A549 treated with RU486 at 1 μM for 4 hours (cell line): Measurements from ENCODE around the gene HAS3. TPM values are rescaled to one million over a fixed set of nuclear protein-coding genes. Genes with fewer than 3 reads are reported as not detected.

ENCODE experiments used
- total RNA-seq: library from RNA; stranded (reverse); fragments of 200-300 nt; extraction: Qiagen RNA extraction; gene quantifications from 5 replicates; pipeline ENCODE4 v1.2.3, GENCODE V29; 2022; ENCODE audit warnings: low read depth

HAS3 gene, protein sequence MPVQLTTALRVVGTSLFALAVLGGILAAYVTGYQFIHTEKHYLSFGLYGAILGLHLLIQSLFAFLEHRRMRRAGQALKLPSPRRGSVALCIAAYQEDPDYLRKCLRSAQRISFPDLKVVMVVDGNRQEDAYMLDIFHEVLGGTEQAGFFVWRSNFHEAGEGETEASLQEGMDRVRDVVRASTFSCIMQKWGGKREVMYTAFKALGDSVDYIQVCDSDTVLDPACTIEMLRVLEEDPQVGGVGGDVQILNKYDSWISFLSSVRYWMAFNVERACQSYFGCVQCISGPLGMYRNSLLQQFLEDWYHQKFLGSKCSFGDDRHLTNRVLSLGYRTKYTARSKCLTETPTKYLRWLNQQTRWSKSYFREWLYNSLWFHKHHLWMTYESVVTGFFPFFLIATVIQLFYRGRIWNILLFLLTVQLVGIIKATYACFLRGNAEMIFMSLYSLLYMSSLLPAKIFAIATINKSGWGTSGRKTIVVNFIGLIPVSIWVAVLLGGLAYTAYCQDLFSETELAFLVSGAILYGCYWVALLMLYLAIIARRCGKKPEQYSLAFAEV
- 38.9 to 59.6 TPM (median 52.0 TPM) in 5 replicates for total RNA-seq

DNA sequence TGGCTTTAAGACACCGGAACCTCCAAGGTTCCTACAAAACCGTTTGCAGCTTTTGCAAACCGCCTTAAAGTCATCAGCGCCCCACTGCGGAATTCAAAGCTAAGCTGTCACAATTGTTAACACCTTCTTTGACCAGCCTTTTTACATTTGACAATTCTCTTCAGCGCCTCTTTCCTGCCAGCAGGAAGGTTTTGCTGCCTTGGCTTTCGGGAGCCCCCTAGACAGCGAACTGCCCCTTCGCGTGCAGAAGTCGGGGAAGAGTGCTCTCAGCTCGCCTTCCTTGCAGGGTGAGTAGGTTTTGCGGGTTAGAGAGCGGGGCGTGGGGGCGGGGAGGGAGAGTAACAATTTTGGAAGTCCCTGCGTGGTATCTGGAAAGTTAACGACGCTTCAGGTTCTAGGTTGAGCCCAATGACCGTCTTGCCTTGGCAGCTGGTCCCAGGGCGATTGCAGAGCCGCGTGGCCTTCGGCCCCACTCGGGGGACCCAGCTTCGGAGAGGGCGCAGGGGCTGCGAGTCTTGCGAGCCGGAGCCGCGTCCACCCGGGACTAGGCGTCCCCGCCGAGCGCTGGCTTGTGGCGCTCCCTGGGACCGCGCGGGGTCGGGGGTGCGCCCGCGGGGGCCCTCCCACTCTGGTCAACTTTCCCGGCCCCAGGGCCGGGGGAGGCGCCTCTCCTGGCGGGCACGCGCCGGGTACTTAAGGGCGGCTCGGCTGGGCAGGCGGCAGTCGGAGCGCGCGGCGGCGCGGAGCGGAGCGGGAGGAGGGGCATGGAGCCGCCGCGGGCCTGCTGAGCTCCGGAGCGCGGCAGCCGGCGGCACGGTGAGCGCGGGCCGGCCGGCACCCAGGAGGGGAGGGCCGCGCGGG, at the start of gene HAS3:
Gene HAS3 (plus strand): TSS at position 153 of the 861 bp plus-strand sequence. CDS start 3,743 bp downstream, outside the sequence.

DNA sequence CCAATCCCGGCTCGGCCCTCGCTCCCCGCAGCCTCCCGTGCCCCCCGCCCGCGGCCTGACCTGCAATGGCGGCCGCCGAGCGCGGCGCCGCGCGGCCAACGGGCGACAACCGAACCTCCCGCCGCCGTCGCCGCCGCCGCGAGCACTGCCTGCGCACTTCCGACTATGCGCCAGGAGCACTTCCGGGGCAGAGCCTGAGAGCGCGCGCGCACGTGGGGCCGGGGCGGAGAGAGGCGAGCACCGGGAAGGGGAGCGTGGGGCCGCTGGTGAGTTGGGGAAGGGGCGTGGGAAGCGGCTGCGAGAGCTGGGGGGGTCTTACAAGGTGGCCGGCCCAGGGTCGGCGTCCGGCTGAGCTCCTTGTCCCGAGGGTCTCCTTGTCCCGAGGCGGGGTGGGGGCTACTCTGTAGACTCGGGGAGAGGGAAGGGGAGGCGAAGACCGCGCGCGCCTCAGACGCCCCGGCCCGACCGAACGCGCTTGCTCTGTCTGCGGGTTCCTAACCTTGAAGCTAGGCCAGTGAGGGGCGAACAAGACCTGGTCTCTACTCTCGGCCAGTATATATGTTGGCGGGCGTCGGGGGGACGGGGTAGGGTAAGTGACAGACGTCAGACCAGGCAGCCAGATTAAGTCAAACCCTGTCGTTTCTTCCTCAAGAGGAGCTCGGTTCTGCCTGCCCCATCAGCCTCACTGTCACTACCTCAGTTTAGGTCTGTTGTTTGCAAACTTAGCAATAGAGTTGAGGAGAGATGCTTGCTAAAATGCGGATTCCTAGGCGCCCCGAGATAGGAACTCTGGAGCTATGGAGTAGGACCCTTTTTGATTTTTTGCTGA, 27.2 kb downstream of the HAS3 start, which contains the start of the genes CHTF8 and UTP4:
Gene CHTF8 (minus strand): TSS at position 165 of the 829 bp plus-strand sequence. CDS start 11,130 bp downstream, outside the sequence.
Gene UTP4 (plus strand): TSS at position 226 of the 829 bp plus-strand sequence. CDS start 811 bp downstream, outside the sequence.

Other genes starting within 250 kb of the HAS3 start
- 106 to 134 TPM (median 125 TPM) in 5 replicates for gene CHTF8, start 26.9 kb downstream of the HAS3 start, total RNA-seq
- 85.6 to 97.9 TPM (median 88.6 TPM) in 5 replicates for gene UTP4, start 27.0 kb downstream of the HAS3 start, total RNA-seq
- 5.1 to 7.1 TPM (median 6.9 TPM) in 5 replicates for gene SNTB2, start 81.5 kb downstream of the HAS3 start, total RNA-seq
- 30.4 to 33.1 TPM (median 30.6 TPM) in 5 replicates for gene VPS4A, start 205.7 kb downstream of the HAS3 start, total RNA-seq
- 22.7 to 49.0 TPM (median 40.1 TPM) in 5 replicates for gene PDF, start 224.9 kb downstream of the HAS3 start, total RNA-seq
- gene COG8, start 233.9 kb downstream of the HAS3 start, total RNA-seq: 19.8 to 27.3 TPM (median 25.6 TPM) in 5 replicates
- 50.6 to 76.3 TPM (median 58.4 TPM) in 5 replicates for gene NIP7, start 234.1 kb downstream of the HAS3 start, total RNA-seq
- not detected in 5 replicates for gene TMED6, start 246.1 kb downstream of the HAS3 start, total RNA-seq